Cardiac fibroblast (primary cell): ENCODE measurements around the gene TXNL1.
A peak's percentile ranks its signal among the peaks of the same experiment; 100 is the strongest.
"Not testable (repeated sequence)": the region's sequence is repeated elsewhere in the genome, so short reads cannot be mapped to it uniquely, and the experiment has no call there.

ENCODE experiments used
- DNase-seq, 2 donors: peaks; one replicate each; pipeline versions ENCODE4 v3.0.0 to v3.0.0-alpha.2; 2010; ENCODE audit warnings: low read depth in 2 of 2
- H3K4me3 ChIP-seq, 2 donors: replicated peaks in 1 of 2; 1 replicate in 1 of 2; 2 replicates in 1 of 2; pipeline ENCODE4 v1.5.1; 2011; ENCODE audit warnings: low read depth in 2 of 2, low read length in 2 of 2, mild to moderate bottlenecking in 2 of 2, moderate library complexity in 1 of 2
- CTCF ChIP-seq: IDR thresholded peaks from one replicate; pipeline ENCODE4 v1.5.1; 2011; ENCODE audit warnings: low read depth, mild to moderate bottlenecking, low read length, inconsistent platforms

TXNL1 gene

GRCh38 chr18:56662902-56663301, 24.5 kb upstream of the TXNL1 start:
- H3K4me3 ChIP-seq, result no peak overlapping the region
- no peak for TF ChIP-seq CTCF
- DNase-seq, result no peak

GRCh38 chr18:56662502-56662901, 24.1 kb upstream of the TXNL1 start:
- no peak for TF ChIP-seq CTCF
- DNase-seq, result no peak
- no peak overlapping the region for H3K4me3 ChIP-seq

GRCh38 chr18:56662063-56662408, 23.6 kb upstream of the TXNL1 start:
- H3K4me3 ChIP-seq, result no peak overlapping the region
- DNase-seq, result no peak
- no peak for TF ChIP-seq CTCF

- peak in 1 of 2 donors; percentile 29 for DNase-seq
Observed at GRCh38 chr18:56661360-56662062, 23.1 kb upstream of the TXNL1 start.

GRCh38 chr18:56660655-56661054, 22.3 kb upstream of the TXNL1 start:
- no peak overlapping the region for H3K4me3 ChIP-seq
- no peak for DNase-seq
- no peak for TF ChIP-seq CTCF

More at GRCh38 chr18:56661360-56662062, 23.1 kb upstream of the TXNL1 start:
- H3K4me3 ChIP-seq, result no peak overlapping the region
- no peak for TF ChIP-seq CTCF

GRCh38 chr18:56659111-56659510, 20.7 kb upstream of the TXNL1 start:
- TF ChIP-seq CTCF, result no peak
- no peak overlapping the region for H3K4me3 ChIP-seq
- DNase-seq, result no peak

GRCh38 chr18:56658261-56658660, 19.9 kb upstream of the TXNL1 start:
- DNase-seq, result no peak
- no peak overlapping the region for H3K4me3 ChIP-seq
- TF ChIP-seq CTCF, result no peak

- H3K4me3 ChIP-seq, DNase-seq: not testable (repeated sequence)
Observed at GRCh38 chr18:56654280-56654679, 15.9 kb upstream of the TXNL1 start.
